HG03354 (cell line): ENCODE results near the gene ST6GALNAC6.
A peak's percentile ranks its signal among the peaks of the same experiment; 100 is the strongest.
"Not testable (repeated sequence)": the region's sequence is repeated elsewhere in the genome, so short reads cannot be mapped to it uniquely, and the experiment has no call there.

Experiments
- ATAC-seq: cut with Tn5 transposase; IDR thresholded peaks from one replicate; pipeline ENCODE4 v1.9.1; 2021; ENCODE audit warnings: mild to moderate bottlenecking; ENCODE audit not compliant: unreplicated experiment, poor library complexity, severe bottlenecking

Gene ST6GALNAC6

DNA sequence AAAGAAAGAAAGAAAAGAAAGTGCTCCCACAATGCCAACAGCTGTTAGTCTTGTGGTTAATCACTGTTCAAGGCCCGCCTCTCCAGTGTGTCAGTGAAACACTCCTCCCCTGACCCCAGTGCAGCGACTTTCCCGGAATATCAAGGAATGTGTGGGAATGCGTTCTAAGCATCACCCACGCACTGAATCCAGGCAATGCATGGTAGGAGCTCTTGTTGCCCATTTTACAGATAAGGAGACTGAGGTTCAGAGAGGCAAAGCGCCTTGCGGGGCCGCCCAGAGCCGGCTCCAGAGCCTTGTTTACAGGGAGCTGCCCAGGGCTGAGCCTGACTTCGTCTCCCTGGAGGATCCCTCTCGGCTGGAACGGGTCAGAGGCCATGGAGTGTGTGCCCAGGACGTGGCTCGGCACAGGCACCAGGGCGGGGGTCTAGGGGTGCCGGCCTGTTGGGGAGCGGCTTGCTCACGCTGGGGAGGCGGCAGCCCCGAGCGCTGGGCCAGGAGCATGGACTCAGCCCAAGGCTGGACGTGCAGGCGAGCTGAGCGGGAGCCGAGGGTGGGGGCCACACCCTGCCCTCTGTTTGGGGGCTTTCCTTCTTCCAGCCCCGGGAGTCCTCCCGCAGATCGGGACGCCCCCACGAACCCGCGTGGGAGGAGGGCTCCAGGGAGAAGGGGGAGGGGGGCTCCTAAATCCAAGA lies 823 bp downstream of the ST6GALNAC6 start:
- ATAC-seq: peak; percentile 13

DNA sequence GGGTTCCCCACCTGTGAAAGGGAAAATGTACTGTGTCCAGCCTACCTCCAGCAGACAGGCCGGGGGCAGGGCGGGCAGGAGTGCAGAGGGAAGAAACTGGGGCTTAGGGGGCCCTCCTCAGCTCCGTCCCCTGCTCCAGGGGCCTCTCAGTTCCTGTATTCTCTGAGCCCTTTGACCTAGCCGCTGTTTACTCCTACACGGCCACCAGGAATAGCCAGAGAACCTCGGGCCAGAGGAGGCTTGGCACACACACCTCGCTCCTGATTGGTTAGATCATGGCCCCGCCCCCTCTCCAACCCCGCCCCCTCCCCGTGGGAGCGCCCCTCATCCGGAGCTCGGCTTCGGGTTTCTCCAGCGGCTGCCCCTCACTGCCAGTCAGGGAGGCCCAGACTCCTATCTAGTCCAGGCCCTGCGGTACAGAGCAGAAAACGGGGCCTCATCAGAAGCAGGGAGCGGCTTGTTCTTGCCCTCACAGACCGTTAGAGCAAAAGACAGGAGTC lies 2.2 kb downstream of the ST6GALNAC6 start:
- ATAC-seq: no peak

DNA sequence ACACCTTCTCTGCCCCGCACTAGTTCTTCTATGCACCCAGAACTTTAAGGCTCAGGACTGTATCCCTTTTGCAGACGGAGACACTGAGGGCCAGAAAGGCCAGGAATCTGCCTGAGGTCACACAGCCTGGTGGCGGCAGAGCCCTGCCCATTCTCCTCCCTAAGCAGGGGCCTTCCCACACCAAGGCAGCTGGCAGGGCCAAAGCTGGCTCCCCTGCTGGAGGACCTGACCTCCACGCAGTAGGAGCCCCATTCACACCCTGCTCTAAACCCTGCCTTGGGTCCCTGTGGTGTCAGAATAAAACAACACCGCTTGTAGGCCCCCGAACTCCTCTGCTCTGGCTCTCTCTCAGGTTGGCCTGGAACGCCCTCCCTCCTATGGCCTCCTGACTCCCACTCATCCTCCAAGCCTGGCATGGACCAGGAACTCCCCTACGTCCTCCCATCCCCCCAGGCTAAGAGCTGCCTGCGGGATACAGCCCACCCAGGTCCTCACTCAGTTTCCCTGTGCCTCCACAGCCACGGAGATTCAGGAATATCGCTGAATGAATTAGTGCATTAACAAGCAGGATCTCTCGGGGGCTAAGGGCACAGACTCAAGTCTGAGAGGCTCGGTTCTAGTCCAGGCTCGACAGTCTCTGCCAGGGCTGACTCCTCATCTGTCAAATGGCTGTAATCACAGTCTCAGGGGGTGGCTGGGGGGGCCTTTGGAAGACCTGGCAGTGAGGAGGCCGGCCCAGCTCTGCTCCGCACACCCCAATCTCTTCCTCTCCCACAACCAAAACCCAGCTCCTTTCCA lies 2.8 kb downstream of the ST6GALNAC6 start:
- ATAC-seq: no peak

DNA sequence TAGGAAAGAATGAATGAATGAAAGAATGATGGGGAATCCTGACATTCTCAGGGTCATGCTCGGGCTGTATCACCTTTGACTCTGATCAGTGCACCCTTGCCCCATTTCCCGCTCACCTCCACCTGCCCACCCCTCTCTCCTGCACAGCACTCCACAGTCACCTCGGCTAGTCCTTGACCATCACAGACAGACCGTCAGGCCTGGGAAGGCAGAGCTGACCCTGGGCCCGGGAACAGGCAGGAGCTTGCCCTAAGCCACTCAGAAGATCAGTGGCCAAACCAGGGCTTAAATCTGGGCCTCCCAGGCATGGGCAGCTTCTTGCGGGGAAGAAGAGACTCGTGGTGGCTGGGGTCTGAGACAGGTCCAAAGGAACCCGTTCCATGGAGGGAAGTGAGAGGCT lies 3.6 kb downstream of the ST6GALNAC6 start:
- ATAC-seq: no peak

DNA sequence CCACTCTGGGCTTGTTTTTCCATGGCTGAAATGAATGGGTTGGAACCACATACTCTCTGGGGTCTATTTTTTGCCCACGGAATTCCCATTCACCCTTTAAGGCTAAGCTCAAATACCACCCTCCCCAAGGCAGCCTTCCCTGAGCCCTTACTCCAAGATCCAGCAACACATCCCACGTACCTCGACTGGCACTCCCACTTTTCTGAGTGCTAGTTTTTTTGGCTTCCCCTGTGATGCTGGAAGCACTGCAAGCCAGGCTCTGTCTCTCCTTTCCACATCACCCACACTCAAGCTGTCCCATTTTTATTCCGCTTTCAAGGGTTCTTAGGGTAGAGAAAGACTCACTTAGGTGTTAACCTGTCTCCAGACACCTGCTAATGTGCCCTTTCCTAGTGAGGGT lies 6.0 kb downstream of the ST6GALNAC6 start:
- no peak for ATAC-seq

DNA sequence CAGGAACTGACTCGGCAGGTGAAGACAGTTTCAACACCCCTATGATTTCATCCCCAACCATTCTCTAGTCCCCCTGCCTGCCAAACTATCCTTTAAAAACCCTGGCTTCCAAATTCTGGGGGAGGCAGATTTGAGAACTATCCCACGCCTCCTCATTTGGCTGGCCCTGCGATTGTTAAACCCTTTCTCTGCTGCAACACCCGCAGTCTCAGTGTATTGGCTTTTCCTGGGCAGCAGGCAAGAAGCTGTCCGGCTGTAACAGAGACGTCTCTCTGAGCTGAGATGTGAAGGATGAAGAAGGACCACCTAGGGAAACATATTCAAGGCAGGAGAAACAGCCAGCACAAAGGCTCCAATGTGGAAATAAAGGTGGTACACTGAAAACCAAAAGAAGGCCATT lies 6.6 kb downstream of the ST6GALNAC6 start:
- ATAC-seq: no peak

DNA sequence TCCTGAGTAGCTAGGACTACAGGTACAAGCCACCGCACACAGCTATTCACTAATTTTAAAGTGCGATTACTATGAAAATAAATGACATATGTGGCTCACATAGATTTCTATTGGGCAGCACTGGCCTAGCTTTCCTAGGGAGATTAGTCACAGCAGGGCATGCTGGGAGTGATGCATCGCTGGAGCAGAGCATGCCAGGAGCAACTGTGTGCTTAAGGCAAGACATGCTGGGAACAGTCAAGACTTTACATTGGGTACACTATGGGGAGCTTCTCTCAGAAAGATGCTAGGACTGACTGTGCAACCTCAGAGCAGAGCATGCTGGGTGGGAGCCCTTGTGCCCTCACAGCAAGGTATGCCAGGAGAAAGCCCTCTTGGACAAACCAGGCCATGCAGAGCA lies 9.3 kb downstream of the ST6GALNAC6 start:
- ATAC-seq: no peak

DNA sequence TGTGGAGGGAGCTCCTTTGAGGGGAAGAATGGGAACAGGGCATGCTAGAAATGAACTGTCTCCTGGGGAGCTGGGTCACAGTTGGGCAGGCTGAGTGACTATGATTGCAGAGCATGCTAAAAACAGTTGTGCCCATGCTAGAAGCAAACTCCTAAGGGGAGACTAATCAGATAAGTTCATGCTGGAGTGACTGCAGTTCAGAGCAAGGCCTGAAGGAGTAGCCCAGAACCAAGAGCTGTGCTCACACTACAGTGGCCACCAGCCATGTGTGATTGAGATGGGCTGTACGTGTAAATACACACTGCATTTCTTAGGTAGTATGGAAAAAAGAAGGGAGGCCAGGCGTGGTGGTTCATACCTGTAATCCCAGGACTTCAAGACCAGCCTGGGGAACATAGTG lies 11.6 kb downstream of the ST6GALNAC6 start:
- no peak for ATAC-seq

DNA sequence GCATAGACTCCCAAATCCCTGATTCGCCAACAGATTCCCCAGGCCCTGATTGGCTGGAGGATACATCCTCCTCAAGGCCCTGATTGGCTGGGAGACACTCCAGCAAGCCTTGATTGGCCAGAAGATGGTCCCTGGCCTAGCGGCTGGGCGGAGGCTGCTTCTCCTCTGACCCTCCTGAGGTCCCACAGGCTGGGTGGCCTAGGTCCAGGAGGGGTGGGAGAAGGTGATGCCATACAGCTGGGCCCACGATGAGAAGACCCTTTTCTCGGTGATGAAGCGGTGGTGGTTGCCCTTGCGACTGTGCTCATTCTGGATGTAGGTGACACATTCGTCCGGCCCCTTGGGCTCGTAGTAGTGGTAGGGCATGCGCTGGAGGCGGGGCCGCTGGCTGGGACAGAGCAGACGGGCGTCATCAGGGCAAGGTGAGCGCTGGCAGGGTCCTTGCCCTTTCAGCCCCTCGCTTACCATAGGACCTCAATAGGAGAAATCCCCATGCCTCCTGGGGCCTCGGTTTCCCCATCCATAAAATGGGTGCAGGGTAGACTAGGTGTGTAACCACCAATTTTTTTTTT lies 12.9 kb downstream of the ST6GALNAC6 start:
- ATAC-seq: no peak

DNA sequence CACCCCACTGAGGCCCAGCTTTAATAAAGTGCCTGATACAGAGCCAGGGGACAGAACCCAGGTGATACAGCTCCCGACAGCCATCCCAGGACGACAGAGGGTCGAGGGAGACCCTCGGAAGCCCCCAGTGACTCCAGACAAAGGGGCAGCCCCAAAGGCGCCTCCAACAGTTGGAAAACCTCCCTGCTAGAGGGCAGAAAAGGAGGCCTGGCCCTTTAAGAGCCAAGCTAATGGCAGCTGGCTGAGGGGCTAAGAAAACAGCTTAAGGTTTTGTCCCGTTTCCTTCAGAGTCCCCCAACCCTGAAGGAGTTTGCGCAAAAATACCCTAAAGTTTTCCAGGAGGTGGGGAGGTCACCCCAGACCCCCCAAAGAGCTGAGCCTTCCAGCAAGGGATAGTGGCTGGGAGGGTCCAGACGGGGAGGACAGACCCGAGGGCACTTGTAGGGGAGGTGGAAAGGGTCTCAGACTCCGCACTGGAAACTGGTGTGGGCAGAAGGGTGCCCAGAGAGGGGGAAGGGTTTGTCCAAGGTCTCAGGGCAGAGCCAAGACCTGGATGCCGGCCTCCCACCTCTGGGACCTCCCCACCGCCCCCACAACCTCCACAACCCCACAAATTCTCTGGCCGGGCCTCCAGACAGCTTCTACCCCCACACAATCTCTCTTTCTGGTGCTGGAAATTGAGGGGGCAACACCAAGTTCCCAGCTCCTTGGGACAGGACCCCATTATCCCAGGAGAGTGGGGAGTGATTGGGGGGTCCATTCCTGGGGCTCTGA lies 13.7 kb downstream of the ST6GALNAC6 start:
- no peak for ATAC-seq

DNA sequence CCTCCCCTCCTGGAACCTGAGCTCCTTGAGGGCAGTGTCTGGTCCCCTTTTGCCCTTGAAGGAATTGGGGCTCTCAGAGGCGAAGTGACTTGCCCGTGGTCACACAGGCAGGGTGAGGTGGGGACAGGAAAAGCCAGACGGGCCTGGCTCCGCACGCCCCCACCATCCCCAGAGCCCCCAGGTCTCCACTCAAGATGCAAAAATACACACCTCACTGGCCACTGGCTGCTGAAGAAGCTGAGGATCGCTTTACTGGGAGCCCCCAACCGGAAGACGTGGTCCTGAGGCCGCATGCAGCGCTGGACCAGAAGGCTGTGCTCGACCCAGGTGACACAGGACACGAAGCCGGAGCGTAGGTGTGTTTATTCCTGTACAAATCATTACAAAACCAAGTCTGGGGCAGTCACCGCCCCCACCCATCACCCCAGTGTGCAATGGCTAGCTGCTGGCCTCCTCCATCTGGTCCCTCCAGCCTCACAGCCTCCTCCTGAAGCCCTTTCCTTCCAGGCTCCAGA lies 14.4 kb downstream of the ST6GALNAC6 start:
- no peak for ATAC-seq

DNA sequence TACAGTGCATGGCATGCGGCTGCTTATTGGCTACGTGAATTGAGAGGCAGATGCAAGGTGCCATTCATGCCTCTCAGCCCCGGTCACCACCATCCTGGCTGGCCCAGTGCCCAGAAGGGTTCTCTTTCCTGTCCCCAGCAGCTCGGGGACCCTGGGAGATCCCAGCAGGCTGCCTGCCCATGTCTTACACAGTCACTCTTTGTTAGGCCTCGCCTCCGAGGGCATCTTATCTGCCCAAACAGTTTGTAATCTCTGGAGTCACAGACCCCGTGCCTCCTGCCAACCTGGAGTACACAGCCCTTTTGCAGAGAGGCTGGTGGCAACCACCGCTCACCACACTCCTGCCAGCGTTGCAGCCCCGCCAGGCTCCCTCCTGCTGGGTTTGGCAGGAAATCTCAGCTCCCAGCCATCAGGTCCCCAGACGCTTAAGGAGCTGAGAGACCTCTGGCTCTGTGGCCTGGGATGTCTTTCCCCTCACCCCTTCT lies 14.9 kb downstream of the ST6GALNAC6 start:
- ATAC-seq: no peak

DNA sequence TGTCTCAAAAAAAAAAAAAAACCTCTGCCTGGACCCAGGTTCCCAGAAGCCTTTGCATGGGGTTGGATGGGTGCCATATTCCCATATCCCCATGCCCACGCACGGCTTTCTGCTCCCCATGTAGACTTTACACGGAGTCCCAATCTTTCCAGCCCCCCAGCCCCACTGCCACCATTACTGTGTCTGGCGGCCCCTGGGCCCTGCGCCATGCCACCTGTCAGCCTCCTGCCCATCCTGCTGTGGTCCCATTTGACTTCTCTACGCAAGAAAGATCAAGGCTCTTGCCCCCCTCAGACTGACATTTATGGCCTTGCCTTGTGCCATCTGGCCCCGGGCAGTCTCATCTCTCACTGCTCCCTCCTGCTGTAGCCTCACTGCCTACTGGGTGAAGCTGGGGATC lies 15.4 kb downstream of the ST6GALNAC6 start:
- no peak for ATAC-seq

DNA sequence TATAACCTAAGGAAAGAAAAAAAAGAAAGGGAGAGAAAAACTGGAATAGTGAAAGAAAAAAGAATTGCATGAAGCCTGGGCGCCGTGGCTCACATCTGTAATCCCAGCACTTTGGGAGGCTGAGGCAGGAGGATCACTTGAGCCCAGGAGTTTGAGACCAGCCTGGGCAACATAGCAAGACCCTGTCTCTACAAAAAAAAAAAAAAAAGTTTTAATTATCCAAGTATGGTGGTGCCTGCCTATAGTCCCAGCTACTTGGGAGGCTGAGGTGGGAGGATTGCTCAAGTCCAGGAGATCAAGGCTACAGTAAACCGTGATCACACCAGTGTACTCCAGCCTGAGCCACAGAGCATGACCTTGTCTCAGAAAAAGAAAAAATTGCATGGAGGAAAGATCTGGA lies 17.7 kb downstream of the ST6GALNAC6 start:
- ATAC-seq: not testable (repeated sequence)

DNA sequence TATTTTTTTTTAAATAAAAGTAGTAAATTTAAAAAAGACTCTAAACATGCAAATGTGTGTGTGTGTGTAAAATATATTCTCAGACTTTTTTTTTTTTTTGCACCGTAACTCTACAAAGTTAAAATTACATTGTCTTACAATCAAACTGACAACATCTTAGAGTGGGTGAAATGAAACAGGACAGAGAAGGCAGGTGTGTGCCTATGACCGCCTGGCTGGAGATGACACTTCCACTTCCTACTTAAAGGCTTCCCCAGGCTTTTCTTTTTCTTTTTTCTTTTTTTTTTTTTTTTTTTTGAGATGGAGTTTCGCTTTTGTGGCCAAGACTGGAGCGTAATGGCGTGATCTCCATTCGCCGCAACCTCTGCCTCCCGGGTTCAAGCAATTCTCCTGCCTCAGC lies 19.3 kb downstream of the ST6GALNAC6 start:
- ATAC-seq: no peak

DNA sequence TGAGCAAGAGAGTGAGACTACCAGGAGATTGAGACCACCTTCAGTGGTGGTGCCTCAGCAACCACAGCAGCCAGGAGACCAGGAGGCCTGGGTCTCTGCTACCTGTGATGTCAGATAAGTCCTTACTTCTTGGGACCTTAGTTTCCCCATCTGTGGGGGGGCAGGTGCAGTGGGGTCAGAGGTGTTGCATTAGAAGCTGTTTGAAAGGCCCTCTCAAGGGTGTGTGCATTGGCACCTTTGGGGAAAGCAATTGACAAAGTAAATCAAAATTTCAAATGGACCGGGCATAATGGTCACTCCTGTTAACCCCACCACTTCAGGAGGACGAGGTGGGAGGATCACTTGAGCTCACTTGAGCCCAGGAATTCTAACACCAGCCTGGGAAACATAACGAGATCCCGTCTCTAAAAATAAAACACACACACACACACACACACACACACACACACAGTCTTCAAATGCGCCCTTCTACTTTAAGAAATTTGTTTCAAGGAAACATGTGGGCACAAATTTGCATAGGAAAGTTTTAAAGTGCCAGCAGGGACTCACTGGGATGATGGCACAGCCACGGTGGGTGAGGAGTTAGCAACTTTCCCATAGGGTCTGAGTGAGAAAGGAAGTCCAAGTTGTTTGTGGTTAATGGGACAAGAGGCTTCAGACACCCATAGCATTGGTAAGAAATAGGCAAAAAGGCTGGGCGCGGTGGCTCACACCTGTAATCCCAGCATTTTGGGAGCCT lies 20.6 kb downstream of the ST6GALNAC6 start:
- no peak for ATAC-seq

DNA sequence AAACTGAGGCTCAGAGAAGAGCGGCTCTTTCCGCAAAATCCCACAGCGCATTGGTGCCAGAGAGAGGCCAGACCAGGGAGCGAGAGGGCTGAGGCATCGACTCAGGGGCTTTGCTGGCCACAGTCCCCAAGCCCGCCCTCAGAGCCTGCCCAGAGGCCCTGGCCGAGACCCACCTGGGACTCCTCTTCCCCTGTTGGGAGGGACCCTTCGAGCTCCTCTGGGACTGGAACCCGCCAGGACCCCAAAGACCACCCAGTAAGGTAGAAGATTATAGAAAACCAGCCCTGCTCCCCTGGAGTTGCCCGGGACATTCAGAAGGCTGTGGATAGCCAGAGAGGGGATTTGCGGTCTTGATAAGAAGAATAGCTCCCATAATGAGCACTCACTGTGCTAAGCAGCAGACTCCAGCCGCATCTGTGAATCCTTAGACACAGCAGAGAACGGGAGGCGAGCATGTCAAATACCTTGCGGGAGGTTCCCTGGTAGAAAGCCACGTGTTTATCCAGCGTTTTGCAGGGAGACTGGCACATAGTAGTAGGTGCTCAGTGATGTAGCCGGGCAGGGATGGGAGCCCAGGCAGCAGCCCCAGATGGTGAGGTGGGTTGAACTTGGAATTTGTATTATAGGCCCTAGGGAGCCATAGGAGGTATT lies 21.3 kb downstream of the ST6GALNAC6 start:
- ATAC-seq: no peak

DNA sequence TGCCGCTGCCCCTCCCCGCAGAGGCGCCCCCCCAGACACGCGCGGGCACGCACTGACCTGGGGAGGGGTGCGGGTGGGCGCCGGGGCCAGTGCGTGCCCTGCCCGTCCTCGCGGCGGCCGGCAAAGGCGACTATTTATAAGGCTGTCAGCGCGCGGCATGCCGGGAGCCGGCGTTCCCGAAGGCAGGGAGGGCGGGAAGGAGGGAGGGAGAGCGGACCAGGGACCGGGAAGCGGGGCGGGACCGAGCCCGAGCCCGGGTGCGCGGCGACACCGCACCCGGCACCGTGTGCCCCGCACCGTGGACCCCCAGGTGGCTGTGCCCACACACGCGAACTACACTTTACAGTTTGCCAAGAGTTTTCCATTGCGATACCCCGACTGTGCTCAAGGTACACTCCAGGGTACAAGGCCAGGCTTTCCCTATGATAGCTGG lies 21.8 kb downstream of the ST6GALNAC6 start, which contains the start of gene AK1:
TSS of gene AK1 (minus strand) at position 110 of the 433 bp plus-strand sequence. CDS start 3,058 bp downstream, outside the sequence.
- ATAC-seq: no peak
